Stimulated activated CD8-positive, alpha-beta memory T cell treated with anti-CD3 and anti-CD28 coated beads, Interleukin-4, amount 100 ng/mL, for 24 hours (primary cell): Measurements from ENCODE around the gene GALNT15.

ENCODE experiments used
- DNase-seq: peaks from one replicate; pipeline ENCODE4 v3.0.0-alpha.2; 2020; ENCODE audit warnings: low read depth

Gene GALNT15

DNA sequence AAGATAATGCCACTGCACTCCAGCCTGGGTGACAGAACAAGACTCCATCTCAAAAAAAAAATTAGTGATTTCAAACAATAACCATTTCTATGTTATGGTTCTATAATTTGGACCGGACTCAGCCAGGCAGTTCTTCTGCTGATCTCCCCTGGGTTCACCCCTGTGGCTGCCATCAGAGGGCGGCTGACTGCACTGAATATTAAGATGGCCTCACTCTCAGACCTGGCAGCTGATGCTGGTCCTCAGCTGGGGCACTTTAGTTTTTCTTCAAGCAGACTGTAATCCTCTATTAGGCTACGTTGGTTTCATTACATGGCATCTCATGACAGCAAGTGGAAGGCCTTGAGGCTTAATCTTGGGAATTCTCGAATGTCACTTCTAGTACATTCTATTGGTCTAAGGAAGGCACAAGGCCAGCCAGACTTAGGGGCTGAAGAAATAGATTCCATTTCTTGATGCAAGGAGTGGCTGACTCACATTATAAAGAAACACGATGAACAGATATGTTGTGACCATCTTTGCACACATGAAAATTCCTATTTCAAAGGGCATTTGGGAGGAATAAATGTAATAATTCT, 12.8 kb downstream of the GALNT15 start:
- no peak for DNase-seq

DNA sequence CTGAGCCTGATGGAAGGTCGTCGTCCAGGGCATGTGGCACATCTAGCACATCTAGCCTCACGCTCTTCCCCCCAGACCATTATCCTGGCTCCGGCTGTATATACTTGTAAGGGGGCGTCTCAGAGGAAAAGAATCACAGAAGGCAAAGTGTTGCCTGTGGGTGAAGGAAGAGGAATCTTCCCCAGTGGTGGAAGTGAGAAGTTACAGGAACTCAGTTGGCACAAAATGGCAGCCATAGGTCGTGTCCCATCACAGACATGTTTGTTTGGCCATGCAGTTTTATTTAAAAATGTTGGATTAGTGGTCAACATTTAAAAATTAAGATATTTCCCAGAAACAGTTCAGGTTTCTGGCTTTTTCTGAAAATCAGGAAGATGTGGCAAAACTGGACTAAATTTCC, 13.6 kb downstream of the GALNT15 start:
- DNase-seq: no peak

DNA sequence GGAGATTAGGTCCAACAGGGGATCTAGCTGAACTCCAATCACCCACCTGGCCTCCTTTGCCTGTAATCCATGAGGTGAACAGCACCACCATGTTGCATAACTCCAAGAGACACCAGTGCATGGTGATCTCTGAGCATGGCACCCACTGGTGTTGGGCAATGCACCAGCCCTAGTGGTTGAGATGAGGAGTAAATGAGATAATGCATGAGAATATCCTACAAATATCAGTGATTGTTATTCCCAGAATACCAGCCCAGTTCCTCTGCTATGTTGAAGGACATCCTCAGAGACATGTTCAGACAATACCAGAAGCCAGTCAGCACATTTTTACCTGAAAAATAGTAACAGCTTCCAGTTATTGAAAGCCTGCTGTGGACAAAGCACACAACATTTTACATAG, 14.7 kb downstream of the GALNT15 start:
- no peak for DNase-seq

DNA sequence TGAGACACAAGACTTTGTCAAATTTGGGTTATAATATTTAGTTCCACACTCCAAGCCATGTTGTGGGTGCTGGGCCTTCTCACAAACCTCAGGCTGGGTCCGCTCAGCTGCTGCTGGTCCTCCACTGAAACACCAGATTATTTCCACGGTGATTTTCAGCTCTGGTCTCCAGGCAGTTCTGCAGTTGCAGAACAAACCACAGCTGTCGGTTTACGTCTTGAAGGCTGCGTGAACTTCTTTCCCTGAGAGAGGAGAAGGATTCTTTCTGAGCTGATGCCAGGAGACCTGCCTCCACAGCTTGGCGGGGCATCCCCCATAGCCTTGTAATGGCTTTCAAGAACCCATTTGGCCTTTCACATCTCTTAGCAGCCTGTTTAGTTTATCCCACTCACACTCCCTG, 16.2 kb downstream of the GALNT15 start:
- DNase-seq: no peak

DNA sequence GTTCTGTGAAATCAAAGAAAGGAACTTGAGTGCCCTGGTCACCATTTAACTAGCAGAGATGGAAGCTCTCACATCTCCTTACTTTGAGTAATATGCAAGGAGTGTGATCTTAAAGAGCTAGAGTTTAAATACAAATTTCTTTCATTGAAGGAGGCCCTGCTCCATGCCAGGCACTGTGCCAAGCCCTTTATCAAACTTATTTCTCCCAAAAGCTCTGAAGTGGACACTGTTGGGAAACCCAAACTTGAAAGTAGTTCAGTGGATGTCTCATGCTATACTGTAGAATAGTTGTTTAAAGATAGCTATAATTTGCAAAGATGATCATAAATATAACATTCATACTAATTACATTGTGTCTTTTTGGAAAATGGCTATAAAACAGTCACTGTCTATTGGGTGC, 17.1 kb downstream of the GALNT15 start:
- DNase-seq: no peak

DNA sequence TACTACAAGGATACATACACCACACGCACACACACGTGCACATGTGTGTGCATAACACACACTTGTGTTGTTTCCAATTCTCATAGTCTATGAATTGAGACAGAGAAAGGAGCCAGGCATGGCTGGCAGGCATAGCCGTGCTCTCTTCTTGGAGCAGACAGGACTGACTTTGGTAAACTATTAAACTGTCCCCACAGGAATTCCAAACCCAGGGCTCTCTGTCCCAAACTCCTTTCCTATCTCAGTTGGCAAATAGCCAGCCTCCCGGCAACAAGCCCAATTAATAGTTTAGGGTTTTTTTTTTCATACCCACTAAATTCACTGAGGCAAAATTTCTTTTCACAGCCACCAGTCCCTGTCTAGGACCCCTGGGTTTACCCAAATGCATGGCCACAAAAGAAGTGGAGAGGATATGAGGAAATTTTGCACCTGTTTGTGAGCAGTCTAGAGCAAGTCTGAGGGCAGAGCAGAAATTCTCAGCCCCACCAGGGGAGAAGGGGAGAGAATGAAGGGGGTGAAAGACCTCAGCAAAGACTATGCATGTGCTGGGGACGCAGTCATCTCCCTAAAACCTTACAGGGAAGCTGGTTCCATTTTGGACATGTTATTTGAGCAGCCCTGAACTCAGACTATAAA, 17.8 kb downstream of the GALNT15 start:
- DNase-seq: no peak

DNA sequence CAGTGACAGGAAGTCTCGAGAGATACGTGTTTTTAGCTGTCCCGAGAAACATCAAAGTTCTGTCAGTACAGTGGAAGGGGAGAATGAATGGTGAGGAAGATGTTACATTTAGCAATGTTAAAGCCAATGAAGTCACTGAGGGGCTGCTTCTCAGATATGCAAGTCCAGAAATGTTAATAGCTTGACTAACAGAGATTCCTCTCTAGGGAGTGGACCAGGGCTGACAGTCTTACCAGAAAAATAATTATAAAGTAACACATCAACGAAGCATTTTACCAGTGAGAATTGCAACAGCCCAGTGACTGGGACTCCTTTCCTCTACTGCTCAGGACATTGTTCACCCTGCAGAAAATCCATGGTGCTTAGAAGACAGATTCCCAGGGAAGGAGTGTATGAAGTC, 23.9 kb downstream of the GALNT15 start:
- no peak for DNase-seq

DNA sequence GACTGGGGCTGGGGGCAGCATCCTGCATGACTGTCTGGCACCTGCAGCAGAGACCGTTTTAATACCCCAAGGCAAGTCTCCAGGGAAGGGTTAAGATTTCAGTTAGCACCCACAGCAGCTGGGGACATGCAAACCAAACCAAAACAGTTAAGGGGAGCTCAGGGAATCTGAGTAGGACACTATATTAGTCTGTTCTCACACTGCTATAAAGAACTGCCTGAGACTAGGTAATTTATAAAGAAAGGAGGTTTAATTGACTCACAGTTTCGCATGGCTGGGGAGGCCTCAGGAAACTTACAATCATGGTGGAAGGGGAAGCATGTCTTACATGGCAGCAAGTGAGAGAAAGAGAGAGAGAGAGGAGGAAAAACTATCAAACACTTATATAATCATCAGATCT, 25.3 kb downstream of the GALNT15 start:
- DNase-seq: no peak

DNA sequence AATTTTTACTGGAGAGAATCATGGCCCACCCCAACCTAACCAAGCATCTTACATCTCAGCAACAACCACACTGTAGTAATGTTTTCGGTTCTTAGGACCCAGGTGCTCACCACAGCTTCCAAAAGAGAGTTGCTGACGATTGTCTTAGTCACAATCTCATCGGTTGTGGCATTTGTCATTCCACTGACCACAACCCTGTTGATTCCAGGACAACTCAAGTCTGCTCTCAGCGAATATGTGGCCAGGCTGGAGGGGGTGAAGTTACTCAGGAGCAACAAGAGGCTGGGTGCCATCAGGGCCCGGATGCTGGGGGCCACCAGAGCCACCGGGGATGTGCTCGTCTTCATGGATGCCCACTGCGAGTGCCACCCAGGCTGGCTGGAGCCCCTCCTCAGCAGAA, 25.9 kb downstream of the GALNT15 start:
- no peak for DNase-seq

DNA sequence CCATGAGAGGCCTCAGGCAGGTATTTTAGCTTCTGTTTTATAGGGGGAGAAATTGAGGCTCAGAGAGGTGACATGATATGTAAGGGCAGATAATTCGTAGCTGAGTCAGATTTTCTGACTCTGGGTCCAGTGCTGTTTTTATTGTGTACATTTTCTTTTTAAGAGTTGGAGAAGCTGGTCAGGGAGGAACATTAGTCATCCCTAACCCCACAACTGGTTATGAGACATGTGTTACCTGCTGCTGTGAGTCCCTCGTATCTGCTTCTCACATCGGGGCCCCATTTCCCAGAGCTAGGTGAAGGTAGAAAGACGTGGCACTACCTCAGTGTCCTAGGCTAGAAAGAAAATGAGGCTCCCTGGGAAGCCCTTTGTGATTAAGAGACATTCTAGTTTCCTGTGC, 28.6 kb downstream of the GALNT15 start:
- DNase-seq: no peak

DNA sequence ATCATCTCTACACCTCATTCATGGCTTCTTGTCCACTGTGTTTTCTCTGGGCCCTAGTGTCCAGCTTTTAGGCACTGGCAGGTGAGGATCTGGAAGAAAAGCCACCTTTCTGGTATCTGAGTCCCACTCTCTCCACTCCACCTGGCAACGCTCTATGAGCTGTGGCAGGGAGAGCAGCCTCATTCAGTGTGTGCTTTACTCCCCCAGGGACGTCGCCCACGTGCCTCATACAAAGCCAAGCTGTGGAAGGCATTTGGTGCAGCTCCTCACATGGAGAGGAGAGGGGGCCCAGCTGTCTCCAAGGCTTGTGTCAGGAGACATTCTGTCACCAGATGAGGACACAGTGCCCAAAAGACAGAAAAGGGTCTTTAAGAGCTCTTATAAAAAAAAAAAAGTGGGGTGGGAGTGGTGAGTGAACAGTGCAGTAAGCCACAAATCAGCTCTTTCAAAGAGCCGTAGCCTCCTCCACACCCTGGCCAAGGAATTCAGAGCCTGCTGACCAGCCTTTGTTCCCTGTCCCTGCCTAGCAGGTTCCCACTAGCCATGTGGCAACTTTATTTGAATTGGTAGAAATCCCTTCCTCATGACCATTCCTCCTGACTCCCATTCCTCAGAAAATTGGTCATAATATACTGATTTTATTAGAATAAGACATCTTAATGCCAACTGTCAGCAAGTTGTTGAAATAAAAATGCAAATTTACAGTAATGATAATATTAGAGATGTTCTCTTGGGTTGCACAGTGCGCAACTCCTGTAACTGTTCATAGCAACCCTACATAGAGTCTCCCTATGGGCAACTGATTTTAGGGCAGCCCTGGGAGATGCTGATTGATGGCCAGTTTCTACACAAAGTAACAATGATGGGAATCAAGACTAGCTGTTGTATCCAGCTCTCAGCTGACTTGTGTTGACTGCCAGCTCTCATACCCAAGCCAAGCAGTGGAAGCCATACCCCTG, 29.5 kb downstream of the GALNT15 start:
- DNase-seq: no peak

DNA sequence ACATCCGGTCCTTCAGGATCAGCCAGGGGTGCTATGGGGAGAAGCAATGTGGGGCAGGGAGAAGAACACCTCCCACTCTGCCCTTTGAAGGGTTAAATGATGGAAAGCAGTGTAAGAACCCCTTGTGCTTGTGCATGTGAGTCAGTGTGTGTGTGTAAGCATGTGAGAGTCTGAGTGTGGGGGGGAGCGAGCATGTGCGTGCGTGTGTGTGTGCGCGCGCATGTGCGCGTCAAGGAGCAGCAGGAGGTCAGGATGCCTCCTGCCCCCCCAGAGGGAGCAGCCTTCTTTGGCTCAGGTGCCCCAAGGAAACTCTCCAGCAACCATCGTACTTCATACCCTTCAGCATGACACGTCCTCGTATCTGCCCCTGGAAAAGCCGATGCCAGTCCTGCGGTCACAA, 30.3 kb downstream of the GALNT15 start:
- no peak for DNase-seq

DNA sequence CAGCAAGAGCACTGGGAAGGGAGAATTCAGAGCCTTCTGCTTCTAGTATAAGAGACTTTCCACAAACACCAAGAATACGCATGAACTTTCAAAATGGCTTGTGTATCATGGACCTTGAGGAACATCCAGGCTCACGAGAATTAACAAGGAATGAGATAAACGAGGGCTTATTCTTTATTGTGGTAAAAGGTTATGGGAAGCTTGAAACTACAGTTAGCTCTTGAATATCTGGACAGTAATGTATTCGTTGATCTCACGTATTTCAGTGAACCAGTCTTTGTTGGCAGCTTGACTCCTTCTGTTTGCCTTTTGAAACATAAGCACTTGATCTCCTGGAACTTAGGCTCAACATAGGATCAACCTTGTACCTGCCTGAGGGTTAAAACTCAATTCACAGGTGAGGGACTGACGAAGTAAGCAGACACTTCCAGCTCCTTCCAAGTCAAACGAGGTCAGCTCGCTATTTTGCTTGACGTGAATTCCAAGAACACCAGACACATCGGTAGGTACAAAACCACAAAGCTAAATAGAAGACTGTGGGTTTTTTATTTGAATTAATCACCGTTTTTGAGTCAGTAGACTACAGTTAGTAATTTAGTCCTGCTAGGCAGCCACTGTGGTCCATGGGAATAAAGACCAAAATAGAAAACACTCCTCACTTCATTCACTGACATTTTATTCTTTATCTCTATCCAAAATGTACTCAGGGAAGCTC, 30.8 kb downstream of the GALNT15 start:
- DNase-seq: no peak

DNA sequence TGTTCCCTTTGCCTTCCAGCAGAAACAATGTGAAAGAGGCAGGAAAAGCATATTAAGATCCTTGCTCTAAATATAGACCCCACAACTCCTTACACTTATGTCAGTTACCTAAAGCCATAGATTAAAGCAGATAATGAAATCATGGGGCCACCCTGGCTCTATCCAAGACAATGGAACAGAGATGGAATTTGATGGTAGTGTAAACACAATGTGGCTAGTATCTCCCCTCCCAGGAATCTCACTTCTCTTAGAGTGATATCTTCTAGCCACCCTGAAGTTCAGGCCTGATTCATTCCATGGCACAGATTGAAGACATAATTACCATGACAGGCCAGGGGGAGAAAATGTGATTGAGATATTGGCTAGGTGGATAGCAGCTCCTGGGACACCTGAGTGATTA, 32.6 kb downstream of the GALNT15 start:
- DNase-seq: no peak

DNA sequence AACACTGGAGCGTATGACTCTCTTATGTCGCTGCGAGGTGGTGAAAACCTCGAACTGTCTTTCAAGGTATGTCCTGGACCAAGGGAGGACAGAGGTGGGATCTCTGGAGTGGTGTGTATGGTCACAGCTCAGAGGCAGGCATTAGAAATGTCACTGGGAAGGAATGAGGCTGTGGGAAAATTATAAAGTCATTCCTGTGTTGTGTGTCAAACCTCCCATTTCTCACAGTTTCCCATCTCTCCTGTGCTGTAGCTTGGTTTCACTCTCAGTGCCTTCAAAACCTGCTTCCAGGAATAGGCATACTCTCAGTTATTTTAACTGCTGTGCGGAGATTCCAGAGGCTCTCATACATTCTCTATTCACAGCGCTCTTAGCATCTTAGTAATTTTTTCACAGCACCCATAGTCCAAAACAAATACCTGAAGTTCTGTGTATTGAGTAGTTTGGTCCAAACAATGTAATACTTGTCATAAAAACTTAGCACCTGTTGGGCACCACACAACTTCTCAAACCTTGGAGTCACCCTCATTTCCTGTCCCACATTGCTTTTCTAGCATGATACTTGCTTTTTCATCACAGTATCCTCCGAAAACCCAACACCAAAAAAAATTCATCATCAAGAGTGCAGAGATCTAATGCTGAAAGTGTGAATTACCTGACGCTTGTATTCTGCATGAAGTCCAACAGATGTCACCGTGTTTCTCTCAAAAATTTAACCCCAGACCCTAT, 36.9 kb downstream of the GALNT15 start:
- no peak for DNase-seq

DNA sequence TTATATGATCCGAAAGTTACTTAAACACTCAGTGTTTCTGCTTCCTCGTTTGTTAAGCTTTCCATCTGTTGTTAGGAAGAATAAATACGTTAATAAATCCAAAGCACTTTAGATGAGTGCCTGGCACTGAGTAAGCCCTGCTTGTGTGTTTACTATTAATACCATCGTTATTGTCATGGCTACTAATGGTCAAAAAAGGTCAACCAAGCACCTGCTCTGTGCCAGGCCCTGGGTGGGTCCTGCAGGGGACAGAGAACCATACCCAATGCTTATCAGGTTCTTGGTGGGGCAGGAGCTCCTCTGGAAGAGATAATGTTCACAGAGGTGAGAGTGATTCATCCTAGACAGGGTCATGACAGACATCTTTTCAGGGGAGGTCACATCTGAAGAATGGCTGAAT, 39.9 kb downstream of the GALNT15 start:
- no peak for DNase-seq

DNA sequence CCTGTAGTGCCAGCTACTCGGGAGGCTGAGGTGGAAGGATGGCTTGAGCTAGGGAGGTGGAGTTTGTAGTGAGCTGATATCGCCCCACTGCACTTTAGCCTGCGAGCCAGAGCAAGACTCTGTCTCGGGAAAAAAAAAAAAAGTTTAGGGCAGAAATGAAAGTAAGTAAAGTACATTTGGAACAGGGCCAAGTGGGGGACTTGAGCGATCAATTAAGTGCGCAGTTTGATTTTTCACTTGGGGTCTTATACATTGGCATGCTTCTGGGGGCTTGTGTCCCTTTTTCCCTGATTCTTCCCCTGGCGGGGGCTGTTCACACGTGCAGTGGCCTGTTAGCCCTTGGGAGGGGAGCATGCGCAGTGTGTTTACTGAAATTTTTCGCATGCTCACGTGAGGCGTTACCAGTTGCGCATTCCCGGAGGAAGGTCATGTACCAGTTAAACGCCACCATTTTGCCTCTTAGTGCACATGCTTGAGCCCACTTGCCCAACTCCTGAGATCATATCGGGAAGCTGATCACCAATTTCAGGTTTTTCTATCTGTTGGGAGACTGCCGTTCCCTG, 42.0 kb downstream of the GALNT15 start:
- no peak for DNase-seq

DNA sequence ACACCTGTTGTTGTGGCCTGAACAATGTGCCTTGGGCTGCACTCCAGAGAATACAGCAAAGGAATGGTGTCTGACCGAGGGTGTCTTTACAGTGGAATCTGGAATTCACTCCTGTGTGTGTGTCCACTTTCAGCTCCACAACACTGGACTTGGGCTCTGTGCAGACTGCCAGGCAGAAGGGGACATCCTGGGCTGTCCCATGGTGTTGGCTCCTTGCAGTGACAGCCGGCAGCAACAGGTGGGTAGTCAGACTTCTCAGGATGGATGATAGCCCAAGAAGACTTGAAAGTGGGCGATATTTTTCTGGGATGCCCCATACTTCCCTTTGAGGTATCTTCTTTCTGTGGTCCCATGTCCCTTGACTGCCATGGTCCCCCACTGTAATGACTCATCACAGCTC, 45.3 kb downstream of the GALNT15 start:
- DNase-seq: no peak

DNA sequence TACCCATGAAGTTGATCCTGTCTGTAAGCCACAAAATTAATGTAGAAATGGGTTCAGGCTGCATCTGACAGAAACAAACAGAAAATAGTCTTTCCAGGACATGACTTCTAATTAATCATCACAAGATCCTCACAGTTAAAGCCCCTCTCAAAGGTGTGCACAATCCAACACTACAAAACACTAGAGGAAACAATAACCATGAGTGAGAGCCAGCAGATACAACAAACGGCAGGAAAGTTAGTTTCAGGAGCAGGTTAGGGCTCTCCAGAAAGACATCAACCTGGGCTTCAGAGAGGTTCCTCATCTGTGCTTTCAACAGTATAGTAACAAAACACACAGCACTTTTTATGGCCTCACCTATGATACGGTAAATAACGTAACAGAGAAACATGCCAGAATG, 47.5 kb downstream of the GALNT15 start:
- DNase-seq: no peak

DNA sequence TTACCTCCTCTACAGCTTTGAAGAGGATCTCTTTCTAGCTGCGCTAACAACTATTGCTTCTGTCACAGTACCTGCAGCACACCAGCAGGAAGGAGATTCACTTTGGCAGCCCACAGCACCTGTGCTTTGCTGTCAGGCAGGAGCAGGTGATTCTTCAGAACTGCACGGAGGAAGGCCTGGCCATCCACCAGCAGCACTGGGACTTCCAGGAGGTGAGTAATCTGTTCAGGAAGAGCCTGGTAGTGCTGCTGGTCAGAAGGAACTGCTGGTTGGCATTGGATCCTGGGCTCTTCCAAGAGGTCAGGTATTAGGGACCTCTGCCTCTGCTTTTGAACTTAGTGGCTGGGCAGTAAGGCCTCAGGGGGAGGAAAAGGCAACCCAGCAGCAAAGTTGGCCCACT, 48.1 kb downstream of the GALNT15 start:
- DNase-seq: no peak

DNA sequence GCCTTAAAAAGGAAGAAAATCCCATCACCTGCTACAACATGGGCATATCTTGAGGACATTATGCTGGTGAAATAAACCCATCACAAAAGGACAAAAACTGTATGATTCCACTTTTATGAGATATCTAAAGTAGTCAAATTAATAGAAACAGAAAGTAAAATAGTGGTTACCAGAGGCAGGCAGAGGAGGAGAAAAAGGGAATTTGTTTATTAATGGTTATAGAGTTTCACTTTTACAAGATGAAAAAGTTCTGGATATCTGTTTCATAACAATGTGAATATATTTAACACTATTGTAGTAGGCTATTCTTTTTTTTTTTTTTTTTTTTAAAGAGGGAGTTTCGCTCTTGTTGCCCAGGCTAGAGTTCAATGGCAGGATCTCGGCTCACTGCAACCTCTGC, 49.8 kb downstream of the GALNT15 start:
- DNase-seq: no peak

DNA sequence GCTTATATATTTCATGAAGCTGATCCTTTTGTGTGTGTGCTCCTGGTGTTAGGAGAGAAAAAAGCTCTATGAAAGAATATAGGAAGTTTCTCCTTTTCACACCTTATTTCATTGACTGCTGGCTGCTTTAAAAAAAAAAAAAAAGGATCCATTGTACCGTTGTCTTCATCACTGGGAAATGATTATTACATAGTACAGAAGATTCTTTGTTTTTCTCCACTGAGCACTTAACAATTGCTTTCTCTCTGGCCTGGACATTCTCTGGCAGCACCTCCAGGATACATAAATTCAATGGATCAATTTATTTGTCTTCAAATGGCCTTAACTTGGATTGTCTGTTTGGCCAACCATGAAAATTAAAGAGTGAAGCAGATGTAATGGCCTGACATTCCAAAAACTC, 53.1 kb downstream of the GALNT15 start:
- no peak for DNase-seq
